ENCODE data around the gene CCDC86.

Gene CCDC86

DNA sequence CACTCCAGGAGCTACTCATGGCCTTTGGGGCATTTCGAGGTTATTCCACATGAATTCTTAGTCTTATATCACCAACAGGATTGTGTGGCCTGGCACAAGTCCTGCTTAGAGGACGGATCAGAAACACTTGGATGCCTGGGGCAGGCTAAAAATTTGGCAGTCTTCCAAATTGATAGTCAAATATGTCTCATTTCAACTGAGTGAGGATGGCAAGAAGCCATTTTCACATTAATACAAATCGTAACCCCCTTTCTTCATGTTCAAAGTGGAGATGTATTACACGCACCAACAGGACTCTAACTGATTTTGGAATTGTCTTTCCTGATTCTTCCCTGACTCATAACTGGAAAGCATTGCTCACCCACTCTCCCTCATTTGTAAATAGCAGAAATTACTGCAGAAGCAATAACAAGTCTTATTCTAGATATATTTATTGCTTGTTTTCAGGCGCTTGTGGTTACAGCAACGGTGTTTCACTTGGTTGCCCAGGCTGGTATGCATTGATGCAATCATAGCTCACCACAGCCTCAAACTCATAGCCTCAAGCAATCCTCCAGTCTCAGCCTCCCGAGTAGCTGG, 10.3 kb upstream of the CCDC86 start:
- no peak for FAIRE-seq

- FAIRE-seq, result no peak
These were observed 7.0 kb upstream of the CCDC86 start for GRCh38 chr11:60834742-60835533.

DNA sequence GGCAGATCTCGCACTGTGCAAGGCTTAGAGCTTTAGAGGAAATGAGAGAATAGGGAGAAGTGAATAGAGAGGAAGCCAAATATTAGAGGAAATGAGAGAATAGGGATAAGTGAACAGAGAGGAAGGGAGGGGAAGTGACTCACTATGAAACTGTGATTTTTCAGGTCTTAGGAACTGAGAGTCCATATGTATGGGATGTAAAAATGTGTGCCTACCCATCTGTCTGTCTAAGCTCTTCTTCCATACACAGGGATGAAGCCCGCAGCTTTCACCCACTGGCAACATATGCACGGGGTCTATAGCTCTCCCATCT, 6.4 kb upstream of the CCDC86 start:
- no peak for FAIRE-seq

- FAIRE-seq, result no peak
These were observed 4.9 kb upstream of the CCDC86 start for GRCh38 chr11:60836866-60837515.

- FAIRE-seq, result no peak
These were observed 3.8 kb upstream of the CCDC86 start for GRCh38 chr11:60838132-60838531.

DNA sequence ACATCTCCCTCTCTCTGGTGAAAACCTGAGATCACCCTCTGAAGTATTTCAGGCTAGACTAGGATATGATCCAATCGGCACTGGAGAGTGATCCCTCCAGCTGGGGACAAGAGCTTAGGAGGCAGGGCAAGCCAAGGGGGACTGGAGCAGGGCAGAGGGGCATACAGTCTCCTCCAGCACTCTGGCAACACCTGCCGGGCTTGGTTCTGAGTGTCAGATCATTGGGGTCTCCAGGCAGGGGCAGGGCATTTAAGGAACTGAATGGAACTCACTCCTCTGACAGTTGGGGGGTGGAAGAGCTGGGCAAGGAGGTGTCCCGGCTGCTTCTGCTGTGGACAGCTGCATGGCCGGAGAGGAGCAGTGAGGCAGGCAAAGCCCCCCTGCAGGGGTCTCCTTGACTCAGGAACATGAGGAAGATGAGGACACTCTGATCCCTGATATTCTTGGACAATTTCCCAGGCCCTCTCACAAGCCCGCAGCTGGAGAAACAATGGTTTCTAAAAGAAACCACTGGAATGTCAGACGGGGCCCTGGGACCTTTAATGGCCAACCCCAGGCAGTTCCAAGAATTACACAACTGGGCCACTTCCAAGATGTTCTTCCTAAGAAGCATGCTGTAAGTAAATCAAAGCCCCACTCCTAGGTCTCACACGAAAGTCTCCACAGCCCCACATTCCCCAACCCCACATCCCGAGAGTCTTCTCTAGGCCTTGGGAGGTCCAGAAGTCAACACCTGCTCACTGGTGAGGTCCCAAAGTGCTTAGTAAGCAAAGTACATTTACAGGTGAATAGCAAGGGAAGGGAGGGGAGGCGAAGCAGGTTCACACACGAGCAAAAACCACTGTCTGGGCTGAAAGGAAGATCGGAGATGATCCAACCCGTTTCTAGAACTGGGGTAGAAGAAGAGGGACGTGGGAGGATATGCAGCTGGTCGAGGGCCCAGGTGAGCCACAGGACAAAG, 1.2 kb upstream of the CCDC86 start:
- no peak for FAIRE-seq

GRCh38 chr11:60842668-60843600, 1.0 kb downstream of the CCDC86 start:
- no peak for FAIRE-seq

- no peak for FAIRE-seq
These were observed 2.3 kb downstream of the CCDC86 start for GRCh38 chr11:60844045-60844869.

DNA sequence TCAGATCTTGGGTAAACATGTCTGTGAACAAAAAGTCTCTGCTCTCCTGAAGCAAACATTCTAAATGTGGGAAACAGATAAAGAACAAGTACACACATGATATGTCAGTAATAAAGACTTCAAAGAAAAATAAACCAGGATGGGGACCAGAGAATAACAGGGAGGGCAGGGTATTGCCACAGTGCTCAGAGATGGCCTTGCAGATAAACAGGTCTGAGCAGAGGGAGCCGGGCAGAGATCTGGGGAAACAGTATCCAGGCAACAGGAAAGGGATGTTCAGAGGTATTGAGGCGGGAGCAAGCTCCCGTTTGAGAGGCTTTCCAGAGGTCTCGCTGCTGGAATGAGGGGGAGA, 2.9 kb downstream of the CCDC86 start:
- FAIRE-seq, result no peak

DNA sequence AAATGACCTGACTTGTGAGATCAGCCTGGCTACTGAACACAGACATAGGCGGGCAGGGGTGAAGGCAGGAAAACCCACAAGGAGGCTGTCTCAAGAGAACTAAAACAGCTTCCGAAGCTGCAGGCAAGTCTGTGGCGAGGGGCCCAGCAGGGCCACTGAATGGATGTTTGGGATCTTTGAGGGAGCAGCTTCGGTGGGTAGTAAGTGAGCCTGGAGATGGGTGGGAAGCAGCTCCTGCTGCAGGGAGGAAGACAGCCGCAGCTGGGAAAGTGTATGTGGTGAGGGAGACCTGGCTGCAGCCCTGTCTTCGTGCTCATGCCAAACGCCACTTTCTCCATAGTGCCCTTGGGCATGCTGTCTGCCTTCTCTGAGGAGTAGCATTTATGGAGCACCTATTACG, 3.4 kb downstream of the CCDC86 start:
- no peak for FAIRE-seq

GRCh38 chr11:60847281-60847680, 5.4 kb downstream of the CCDC86 start:
- no peak for FAIRE-seq

DNA sequence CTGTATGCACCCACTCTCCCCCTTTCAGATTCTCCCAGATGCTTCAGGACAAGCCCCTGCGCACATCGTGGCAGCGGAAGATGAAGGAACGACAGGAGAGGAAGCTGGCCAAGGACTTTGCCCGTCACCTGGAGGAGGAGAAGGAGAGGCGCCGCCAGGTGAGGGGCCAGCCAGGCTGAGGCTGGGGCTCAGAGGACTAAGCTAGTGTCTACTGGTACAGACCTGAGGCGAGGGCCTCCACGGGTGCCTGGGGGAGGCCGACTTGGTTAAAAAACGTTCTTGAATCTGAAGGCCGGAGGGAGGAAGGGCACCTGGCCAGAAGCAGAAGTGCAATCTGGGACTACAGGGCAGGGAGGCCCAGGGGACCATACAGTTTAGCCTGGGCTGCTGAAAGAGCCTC, 6.0 kb downstream of the CCDC86 start:
- FAIRE-seq, result no peak

DNA sequence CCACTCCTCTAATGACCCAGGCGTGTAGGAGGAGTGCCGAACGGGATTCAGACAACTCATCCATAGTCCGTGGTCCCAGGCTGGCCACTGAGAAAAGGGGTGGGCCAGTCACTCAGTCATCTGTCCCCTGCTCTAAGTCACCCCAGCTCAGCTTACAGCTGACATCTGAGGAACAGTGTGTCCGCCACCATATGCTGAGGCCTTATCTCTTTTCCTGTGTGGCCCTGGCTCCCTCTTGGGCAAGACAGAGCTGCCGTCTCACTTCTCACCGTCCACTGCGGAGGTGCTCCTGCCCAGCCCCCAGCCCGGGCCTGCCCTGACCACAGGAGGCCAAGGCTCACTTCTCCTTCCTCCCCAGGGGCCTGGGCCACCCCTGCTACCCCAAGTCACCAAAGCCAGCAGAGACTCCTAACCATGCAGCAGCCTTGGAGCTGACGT, 6.8 kb downstream of the CCDC86 start:
- FAIRE-seq, result no peak

DNA sequence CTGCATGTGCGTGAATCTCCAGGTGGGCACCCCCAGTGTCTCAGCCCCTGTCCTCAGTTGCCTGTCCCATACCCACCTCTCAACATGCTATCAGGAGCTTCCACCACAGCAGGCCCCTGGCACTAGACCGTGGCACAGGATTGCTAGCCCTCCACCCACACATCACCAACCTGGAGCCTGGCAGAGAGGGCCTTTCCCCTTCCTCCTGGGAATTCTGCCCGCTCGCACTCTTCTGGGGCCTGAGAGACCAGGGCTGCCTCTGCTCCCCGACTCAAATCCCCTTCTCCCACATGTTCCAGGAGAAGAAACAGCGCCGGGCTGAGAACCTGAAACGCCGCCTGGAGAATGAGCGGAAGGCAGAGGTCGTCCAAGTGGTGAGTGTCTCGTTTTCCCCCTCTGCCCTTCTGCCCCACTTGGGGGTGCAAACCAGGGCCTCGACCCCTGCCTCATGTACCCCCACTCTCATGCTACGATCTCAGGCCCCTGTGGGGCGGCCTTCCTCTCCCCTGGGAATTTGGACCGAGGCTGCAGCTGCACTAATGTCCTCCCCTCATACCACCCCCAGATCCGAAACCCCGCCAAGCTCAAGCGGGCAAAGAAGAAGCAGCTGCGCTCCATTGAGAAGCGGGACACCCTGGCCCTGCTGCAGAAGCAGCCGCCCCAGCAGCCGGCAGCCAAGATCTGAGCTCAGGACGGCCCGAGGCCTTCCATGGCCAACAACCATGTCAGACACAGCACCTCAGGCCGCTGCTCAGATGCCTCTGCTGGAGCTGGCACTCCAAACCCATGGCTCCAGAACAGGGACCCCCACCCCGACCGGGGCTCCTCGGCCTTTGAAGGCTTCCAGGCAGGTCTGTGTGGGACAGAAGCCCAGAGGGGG, 8.0 kb downstream of the CCDC86 start:
- FAIRE-seq, result no peak

GRCh38 chr11:60851327-60852104, 9.6 kb downstream of the CCDC86 start:
- FAIRE-seq, result no peak

DNA sequence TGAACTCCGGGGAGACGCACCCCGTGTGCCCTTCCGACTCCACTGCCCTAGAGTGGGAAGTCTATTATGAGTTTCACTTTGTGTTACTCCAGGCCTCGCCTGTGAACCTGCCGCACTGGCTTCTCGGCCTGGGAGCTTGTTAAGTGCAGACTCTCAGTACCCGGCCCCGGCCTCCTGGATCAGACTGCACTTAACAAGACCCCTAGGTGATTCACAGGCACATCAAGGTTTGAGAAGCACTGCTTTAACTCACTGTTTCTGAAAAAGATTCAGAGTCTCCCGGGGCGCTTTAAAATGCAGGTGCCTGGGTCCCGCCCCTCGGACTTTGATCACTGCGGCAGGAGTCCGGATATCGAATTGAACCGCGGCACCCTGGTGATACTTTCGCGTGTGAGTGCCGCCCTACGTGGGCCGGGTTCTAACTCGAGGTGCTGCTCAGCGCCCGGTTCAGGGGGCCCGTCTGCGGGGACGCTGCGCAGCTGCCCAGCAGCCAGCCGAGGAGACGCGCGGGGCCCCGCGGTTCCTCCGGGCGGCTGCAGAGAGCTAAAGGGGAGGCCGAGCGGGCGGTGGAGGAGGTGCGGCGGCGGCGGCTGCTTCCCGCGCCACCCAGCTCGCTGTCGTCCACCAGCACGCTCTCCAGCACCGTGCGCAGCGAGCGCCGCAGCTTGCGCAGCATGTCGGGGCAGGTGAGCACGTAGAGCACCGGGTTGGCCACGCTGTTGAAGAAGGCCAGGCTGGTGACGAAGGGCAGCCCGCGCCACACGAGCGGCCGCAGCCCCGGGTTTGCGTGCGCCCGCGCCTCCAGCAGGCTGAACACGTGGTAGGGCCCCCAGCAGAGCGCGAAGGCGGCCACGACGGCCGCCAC, 10.4 kb downstream of the CCDC86 start:
- no peak for FAIRE-seq

- FAIRE-seq, result no peak
These were observed 11.4 kb downstream of the CCDC86 start for GRCh38 chr11:60852982-60853950.
